T-helper 2 cell treated with Interferon-gamma antibody and Interleukin-4, amounts not matched to agents 100 ng/mL and 5 ng/mL, for 36 hours (primary cell): ENCODE results near the gene AREG. TPM values are rescaled to one million over a fixed set of nuclear protein-coding genes. Genes with fewer than 3 reads are reported as not detected.

ENCODE experiments used
- intact Hi-C: fragments of 100-400 bp; cut with micrococcal nuclease; formaldehyde crosslinking; loops from one replicate; pipeline ENCODE4 v1.15.1; 2023
- total RNA-seq: library from RNA; stranded (reverse); gene quantifications from 2 replicates; pipeline ENCODE4 v1.2.3, GENCODE V29; 2022

Gene AREG
- total RNA-seq: not detected in 2 replicates

- intact Hi-C loops: loop anchor here (1.0 to 5.0 kb wide), 3 partner anchors 47 to 123 kb away; no protein-coding TSS in a partner anchor
These were observed at the start of gene AREG for GRCh38 chr4:74444891-74445642. Gene AREG, plus strand, starts transcription at chr4:74445136. Its CDS starts 210 bp downstream, at chr4:74445346.

- intact Hi-C loops: no loop called here
These were observed 49.3 kb upstream of the AREG start for GRCh38 chr4:74395633-74396032.

- intact Hi-C loops: loop anchor here (1.0 kb wide), 1 partner anchor 47 kb away; the partner anchor contains the start of gene AREG
These were observed 47.0 kb upstream of the AREG start for GRCh38 chr4:74397748-74398426.

GRCh38 chr4:74398894-74399589, 45.9 kb upstream of the AREG start:
- intact Hi-C loops: loop anchor here (1.0 kb wide), 1 partner anchor 46 kb away; the partner anchor contains the start of gene AREG

- intact Hi-C loops: no loop called here
These were observed 44.5 kb upstream of the AREG start for GRCh38 chr4:74400395-74400794.

GRCh38 chr4:74402692-74403456, 42.1 kb upstream of the AREG start:
- intact Hi-C loops: no loop called here

GRCh38 chr4:74407891-74408290, 37.0 kb upstream of the AREG start:
- intact Hi-C loops: no loop called here

GRCh38 chr4:74408639-74409038, 36.3 kb upstream of the AREG start:
- intact Hi-C loops: no loop called here

- intact Hi-C loops: no loop called here
These were observed 34.7 kb upstream of the AREG start for GRCh38 chr4:74410272-74410671.

- intact Hi-C loops: no loop called here
These were observed 32.7 kb upstream of the AREG start for GRCh38 chr4:74412225-74412624.

GRCh38 chr4:74413265-74413664, 31.7 kb upstream of the AREG start:
- intact Hi-C loops: no loop called here

- intact Hi-C loops: no loop called here
These were observed 30.7 kb upstream of the AREG start for GRCh38 chr4:74414149-74414809.

GRCh38 chr4:74415602-74416300, 29.2 kb upstream of the AREG start:
- intact Hi-C loops: no loop called here

- intact Hi-C loops: no loop called here
These were observed 26.8 kb upstream of the AREG start for GRCh38 chr4:74418063-74418670.

- intact Hi-C loops: no loop called here
These were observed 24.1 kb upstream of the AREG start for GRCh38 chr4:74420863-74421262.

GRCh38 chr4:74423104-74423503, 21.8 kb upstream of the AREG start:
- intact Hi-C loops: no loop called here

GRCh38 chr4:74424111-74424510, 20.8 kb upstream of the AREG start:
- intact Hi-C loops: no loop called here

GRCh38 chr4:74426101-74426500, 18.8 kb upstream of the AREG start:
- intact Hi-C loops: no loop called here

GRCh38 chr4:74428276-74428675, 16.7 kb upstream of the AREG start:
- intact Hi-C loops: no loop called here
